Middle frontal gyrus (tissue), 1 donor: Measurements from ENCODE around the gene PEX1.
"Not testable (repeated sequence)": the region's sequence is repeated elsewhere in the genome, so short reads cannot be mapped to it uniquely, and the experiment has no call there.

Source experiments
- DNase-seq: peaks from one replicate; pipeline ENCODE4 v3.0.0-alpha.2; 2015; ENCODE audit warnings: low spot score; ENCODE audit errors: extremely low spot score

The PEX1 gene

DNA sequence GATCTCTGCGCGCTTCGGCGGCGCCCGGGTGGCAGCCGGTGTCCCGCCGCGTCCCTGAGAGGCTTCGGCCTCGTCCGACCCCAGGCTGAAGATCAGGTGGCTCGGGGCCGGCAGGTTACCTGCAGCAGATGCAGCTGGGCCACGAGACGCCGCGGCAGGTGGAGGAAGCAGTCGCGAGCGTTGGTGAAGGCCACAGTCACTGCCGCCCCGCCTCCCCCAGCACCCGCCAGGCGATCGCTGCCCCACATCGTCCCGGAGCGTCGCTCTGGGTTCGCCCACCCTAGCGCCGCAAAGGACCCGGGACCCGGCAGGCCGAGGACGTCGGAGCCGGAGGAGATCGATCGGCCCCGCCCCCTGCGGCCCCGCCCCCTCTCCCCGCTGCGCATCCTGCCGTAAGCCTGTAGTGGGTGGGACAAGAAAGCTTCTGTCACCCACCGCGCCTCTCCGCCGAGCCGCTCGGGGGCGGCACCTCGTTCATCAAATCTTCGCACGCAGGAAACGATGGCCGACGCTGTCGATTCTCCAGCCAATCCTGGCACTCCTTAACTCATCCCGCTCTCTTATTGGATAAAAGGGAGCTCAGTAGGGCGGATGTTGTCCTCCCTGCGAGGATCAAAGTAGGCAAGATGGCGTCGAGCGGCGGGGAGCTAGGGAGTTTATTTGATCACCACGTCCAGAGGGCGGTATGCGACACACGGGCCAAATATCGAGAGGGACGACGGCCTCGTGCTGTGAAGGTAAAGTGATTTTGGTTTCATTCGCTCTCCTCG, at the start of gene PEX1, which contains the start of gene RBM48:
Gene PEX1, minus strand, starts transcription at position 333 of the 770 bp plus-strand sequence. Its CDS starts 85 bp downstream, at position 248.
Gene RBM48, plus strand, starts transcription at position 608 of the 770 bp plus-strand sequence. Its CDS starts 19 bp downstream, at position 627.
- DNase-seq: peak; percentile 99

DNA sequence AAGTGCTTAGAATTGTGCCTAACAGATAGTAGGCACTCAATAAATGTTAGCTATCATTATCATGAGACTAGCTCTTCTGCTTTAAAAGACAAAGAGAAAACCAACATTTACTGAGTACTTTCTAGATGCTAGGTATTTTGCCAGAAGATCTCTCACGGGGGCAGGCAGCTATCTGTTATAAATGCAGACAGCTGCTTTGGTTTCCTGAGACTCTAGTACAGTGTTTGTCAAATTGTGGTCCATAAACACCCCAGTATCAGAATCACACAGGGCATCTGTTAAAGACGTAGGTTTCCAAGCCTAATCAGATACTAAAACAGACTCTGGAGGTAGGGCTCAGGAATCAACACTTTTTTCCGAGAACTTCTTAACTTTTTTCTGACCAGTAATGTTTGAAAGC, 48.0 kb upstream of the PEX1 start:
- no peak for DNase-seq

DNA sequence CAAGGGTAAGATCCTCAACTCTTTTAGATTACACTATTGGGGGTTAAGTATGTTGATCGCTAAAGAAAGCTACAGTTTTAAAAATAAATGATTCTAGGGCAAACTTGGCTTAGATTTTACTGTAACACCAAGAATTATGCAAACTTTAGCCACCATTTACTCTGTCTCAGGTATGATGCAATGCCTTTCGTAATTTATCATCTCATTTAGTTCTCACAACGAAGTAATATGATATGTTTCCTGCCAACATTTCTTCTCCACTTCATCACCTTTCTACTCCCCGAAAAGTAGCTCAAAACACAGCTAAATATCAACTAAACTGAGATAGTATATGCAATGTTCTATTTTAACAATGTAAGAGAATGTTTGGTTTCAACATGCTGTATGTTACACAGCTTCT, 40.8 kb upstream of the PEX1 start:
- DNase-seq: no peak

DNA sequence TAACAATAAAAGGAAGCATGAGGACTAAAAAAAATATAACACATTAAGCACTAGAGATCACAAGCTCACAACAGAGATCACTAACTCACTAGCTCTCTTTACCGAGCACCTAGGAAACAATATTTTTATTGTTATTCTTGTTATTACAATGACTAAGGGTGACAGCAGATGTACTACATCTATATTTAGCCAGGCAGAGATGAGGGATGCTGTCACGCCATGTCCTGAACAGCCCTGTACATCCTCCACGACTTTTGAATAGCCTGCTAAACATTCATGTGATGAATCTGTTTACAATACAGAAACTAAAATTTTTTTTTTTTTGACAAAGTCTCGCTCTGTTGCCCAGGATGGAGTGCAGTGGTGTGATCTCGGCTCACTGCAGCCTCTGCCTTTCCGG, 39.1 kb upstream of the PEX1 start:
- no peak for DNase-seq

DNA sequence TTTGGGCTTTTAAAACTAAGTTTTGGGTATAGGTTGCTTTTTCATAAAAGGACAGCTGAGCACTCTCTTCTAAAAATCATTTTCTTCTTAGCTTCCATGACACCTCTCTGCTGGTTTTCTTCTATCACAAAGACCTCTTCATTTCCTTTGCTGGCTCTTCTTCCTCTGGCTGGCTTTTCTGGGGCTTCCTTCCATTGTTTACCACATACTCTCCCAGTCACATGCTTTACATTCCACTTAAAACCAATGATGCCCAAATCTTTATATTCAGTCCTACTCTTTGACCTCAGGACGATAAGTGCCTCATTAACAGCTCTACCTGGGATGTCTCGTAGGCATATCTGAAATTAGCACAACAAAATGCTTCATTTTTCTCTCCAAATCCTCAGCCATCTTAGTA, 35.0 kb upstream of the PEX1 start:
- DNase-seq: no peak

DNA sequence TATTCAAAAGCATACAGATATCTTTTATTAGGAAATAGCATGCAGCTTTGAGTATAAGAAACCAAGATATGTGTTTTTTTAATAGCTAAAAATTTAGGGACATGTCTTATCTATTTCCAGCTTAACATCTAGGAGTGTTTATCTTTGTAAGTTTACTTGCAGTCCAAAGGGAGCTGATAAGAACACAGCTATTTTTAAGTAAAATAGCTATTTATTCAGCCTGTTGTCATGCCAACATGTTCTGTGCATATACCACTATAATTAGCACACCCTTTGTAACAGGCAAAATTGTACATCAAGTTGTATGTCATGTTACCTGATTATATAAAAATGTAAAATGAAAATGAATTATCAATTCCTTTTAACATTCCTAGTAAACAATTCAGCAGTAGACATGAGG, 32.3 kb upstream of the PEX1 start:
- no peak for DNase-seq

DNA sequence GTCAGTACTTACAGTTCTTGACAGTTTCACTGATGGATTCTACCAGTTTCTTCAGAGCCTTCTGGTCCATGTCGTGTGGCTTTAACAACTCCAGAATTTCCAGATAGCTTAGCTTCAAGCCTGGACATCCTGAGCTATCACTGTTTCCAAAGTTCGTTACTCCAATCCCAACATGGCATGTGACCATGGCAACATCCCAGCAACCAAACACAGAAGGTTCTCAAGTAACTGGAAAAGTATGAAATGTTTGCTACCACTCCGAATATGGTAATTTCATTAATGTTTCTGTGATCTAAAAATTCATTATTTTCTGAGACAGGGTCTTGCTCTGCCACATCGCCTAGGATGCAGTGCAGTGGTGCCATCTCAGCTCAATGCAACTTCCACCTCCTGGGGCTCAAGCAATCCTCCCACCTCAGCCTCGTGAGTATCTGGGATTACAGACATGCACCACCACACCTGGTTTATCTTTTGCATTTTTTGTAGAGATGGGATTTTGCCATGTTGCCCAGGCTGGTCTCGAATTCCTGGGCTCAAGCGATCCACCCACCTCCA, 29.6 kb upstream of the PEX1 start:
- DNase-seq: no peak

DNA sequence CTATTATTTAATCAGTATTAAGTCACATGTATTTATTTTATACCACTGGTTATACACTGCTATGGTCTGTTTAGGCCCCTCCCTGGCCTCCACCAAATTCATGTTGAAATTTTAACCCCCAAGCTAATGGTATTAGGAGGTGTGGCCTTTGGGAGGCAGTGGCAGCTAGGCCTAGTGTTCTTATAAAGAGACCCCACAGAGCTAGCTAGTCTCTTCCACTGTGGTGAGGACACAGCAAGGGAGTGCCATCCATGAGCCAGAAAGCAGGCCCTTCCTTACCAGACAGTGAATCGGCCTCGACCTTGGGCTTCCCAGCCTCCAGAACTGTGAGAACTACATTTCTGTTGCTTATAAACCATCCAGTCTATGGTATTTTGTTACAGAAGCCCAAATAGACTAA, 28.9 kb upstream of the PEX1 start:
- no peak for DNase-seq

DNA sequence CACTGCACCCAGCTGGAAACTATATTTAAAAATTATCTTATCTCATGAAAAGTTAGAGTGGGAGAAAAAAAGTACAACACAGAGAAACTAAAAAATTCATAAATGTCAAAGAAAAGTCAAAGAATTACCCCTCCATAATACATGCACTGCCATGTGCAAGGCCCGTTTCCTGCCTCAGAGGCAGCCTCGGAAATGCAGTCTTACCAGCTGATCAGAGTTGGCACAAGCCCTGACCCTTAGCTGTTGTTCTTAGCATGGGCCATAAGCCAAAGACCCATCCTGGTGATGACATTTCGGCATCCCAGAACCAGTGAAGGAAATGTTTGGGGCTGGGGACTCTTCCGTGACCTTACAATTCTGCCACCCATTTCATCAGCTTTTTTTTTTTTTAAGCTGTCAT, 21.9 kb upstream of the PEX1 start:
- no peak for DNase-seq

DNA sequence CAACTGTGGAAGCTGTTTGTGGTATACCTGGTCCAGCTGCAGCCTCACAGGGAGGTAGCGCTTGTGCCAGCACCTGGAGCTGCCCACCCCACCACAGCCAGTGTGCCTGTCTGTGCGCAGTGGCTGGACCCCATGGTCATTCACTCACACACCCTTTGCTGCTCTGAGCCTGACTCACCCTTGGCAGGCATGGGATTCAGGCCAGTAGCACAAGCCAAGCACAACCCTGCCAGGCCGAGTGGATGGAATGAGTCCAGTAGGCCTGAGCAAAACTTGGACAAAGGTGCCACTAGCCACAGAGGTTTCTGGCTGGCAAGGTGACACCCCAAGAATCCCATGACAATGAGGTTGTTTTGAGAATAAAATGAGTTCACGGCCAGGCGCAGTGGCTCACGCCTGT, 19.3 kb upstream of the PEX1 start:
- no peak for DNase-seq

DNA sequence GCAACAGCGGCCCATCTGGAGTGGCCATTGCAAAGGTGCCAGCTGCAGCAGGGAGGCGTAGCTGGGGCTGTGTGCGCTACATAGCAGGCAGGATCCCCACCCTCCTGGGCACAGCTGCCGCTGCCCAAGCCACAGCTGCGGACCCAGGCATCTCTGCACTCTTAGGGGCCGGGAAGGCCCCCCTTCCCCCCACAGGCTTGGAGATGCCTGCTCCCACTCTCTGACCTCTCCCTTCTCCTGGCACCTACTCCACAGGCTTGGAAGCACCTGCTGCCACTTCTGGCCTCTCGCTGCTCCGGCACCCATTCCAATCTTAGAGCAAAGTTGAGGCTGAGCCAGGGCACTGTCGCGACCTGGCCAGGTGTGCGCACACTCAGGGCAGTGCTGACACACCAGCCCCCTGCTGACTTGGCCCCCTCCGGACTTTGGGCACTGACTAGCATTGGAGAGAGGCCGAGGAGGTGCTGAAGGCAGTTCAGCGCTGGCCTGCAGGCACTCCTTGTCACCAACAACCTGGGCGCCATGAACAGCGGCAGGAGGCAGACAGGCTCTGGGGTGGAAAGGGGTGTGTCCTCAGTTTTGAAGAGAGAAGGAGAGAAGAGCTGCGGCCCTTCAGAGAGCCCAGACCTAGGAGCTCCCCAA, 18.7 kb upstream of the PEX1 start:
- no peak for DNase-seq

DNA sequence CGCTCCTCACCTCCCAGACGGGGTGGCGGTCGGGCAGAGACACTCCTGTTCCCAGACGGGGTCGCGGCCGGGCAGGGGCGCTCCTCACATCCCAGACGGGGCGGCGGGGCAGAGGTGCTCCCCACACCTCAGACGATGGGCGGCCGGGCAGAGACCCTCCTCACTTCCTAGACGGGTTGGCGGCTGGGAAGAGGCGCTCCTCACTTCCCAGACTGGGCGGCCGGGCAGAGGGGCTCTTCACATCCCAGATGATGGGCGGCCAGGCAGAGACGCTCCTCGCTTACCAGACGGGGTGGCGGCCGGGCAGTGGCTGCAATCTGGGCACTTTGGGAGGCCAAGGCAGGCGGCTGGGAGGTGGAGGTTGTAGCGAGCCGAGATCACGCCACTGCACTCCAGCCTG, 16.8 kb upstream of the PEX1 start:
- DNase-seq: not testable (repeated sequence)

DNA sequence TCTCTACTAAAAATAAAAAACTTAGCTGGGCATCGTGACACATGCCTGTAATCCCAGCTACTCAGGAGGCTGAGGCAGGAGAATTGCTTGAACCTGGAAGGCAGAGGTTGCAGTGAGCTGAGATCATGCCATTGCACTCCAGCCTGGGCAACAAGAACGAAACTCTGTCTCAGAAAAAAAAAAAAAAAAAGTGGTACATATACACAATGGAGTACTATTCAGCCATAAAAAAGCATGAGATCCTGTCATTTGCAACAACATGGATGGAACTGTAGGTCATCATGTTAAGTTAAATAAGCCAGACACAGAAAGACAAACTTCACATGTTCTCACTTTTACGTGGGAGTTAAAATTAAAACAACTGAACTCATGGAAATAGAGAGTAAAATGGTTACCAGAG, 15.2 kb upstream of the PEX1 start:
- not testable (repeated sequence) for DNase-seq

DNA sequence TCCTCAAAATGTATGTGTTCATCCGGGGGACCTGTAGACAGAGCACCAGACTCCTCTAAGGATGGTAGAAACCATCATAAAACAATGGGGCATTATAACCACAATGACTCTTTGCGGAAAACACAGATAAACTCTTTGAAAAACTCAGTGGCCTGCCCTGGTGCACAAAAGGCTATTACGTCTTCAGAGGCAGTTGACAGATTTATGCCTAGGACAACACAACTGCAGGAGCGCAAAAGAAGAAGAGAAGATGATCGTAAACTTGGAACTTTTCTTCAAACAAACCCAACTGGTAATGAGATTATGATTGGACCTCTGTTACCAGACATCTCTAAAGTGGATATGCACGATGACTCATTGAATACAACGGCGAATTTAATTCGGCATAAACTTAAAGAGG, 6.3 kb upstream of the PEX1 start:
- no peak for DNase-seq

DNA sequence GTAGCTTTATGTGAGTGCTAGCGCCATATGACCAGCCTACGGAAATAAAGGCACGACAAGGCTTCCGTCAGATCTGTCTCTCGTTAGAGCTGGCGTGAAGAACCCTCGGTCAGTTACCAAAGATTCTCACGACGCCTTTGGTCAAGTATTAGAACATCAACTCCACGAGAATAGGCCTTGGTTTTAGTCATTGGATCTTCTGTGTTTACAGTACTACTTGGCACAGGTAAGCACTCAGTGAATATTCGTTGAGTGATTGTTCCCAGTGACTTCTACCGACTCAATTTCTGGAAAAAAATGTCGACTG, 591 bp upstream of the PEX1 start:
- no peak for DNase-seq

DNA sequence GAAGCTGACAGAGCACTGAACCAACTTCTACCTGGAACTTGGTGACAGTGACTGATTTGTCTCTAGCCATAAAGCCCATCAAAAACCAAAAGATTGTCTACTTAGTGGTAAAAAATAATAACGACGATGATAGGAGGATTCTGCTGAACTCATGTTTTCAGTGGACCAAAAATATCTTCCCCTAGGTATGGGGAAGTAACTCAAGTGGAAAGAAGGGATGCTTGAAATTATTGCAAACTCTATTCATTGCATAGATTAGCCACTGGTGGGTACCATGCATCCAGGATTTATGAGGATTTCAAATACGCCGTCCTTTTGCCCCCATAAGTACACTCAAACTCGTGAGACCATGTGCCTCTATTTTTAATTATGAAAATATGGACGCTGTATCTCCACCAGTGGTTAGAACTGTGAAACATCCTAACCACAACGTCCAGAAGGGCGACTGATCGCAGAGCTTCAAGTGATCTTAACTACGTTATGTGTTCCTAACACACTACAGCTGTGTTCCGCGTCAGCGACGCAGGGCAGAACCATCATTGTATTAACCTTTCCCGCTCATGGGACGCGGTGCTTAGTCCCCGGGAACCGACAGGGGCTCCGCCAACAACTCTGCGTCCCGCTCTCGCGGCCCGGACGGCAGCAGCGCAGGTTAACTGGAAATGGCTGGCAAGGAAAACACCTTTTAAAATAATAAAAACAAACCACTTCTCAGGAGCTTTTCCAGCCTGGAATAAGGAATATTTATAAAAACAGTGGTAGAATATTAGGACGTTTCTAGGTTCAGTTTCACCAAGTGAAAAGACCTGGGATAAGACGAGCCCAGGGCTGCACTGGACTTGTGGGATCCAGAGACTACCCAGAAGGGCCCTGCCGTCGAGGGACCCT, 776 bp downstream of the PEX1 start:
- no peak for DNase-seq

DNA sequence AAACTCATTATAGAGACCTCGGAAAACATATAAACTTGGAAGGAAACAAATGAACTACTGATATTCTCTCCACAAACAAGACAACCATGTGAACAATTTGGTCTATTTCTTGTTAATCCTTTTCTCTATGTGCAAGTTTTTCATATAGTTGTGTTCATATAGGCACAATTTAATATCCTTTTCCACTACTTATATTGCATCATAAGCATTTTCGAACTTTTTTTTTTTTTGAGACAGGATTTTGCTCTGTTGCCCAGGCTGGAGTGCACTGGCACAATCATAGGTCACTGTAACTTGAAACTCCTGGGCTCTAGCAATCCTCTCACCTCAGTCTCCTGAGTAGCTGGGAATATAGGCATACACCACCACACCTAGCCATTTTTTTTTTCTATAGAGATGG, 5.2 kb downstream of the PEX1 start:
- no peak for DNase-seq

DNA sequence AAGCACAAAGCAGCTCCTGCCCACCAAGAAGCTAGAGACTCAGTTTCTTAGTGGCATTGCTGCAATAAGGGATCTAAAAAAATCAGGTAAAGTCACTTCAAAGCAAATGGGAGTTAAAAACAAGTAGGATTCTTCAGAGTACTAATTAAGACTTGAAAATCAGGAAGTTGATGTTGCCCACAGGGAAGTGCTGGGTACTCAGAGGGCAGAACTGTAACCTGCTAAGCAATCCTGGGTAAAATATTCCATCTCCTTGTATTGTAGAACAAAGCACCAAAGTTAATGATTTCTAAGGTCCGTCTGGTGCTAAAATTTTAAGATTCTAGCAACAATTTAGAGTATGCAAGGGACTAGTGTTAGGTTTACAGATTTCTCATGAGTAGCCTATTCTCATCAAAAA, 8.3 kb downstream of the PEX1 start:
- no peak for DNase-seq

DNA sequence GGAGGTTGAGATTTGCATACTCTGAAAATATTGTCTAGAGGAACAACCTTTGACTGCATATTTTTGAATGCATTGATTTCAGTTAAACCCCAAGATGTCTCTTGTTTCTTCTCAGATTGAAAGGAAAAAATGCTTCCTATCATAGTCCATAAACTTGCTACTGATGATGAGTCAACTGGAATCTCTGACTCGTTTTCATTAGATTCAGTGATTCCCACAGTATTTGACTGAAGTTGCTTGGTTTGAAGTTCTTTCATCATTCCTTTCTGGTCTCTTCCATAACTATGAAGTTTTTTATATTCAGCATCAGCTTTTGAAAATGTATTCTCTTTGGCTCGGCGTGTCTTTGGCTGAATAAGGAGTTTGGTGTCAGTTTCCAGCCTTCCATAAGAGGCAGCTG, 10.7 kb downstream of the PEX1 start:
- DNase-seq: no peak

DNA sequence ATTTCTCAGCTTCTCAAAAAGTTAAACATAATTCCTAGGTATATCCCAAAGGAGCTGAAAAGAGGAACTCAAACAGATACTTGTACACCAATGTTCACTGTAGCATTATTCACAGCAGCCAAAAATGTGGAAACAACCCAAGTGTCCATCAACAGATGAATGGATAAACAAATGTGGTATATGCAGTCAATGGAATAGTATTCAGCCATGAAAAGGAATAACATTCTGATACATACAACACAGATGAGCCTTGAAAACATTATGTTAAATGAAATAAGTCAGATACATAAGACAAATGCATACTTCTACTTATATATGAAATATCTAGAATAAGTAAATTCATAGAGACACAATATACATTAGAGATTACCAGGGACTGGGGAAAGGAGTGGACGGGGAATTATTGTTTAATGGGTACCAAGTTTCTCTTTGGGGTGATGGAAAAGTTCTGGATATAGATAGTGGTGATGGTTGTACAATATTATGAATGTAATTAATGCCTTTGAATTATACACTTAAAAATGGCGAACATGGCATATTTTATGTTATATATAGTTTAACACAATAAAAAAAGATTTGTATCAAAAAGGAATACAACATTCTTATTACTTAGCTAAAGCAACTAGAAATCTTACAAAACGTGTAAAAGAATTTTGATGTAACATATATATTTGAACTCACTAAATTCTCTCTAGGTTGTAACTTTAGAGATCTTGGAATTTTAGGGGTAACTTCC, 15.0 kb downstream of the PEX1 start:
- no peak for DNase-seq

DNA sequence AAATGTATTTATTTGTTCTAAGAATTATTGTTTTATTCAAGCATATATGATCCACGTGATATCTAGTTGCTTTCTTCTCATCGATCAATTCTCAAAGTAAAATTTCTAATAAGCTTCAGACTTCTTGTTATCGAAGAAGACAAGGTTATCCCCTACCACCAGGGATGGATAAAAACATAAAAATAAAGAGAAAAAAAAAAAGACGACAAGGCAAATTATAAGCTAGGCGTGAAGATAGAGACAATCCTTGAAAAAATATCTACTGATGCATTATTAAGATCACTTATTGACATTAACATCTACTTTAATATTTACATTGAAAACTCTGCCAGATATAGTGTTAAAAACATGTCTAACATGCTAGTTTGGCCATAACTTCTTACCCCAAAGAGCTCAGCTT, 19.4 kb downstream of the PEX1 start:
- DNase-seq: no peak
